ENCODE measurements around the gene TUBB6.

- no peak for TF ChIP-seq POLR2AphosphoS5 (IDR thresholded peaks at IDR 0.05)
- no peak for TF ChIP-seq CTCF (IDR thresholded peaks at IDR 0.05)
- no peak for TF ChIP-seq EP300 (IDR thresholded peaks at IDR 0.05; ENCODE audit: low read depth)
Measured at GRCh38 chr18:12283666-12284065, 24.4 kb upstream of the TUBB6 start.

Measured in transverse colon (tissue), 4 donors.